Measurements from ENCODE around the gene KRT78.

The KRT78 gene

GRCh38 chr12:52824741-52825410, 23.9 kb downstream of the KRT78 start:
- DNase-seq (ENCODE audit: low read depth in 3 of 3): no peak

GRCh38 chr12:52823761-52824450, 24.9 kb downstream of the KRT78 start:
- DNase-seq (ENCODE audit: low read depth in 3 of 3): no peak

- no peak for DNase-seq (ENCODE audit: low read depth in 3 of 3)
Observed at GRCh38 chr12:52822771-52823510, 25.9 kb downstream of the KRT78 start.

GRCh38 chr12:52821826-52822660, 26.8 kb downstream of the KRT78 start:
- DNase-seq (ENCODE audit: low read depth in 3 of 3): no peak

- DNase-seq (ENCODE audit: low read depth in 3 of 3): no peak
Observed at GRCh38 chr12:52821071-52821730, 27.6 kb downstream of the KRT78 start.

GRCh38 chr12:52820521-52820920, 28.3 kb downstream of the KRT78 start:
- no peak for DNase-seq (ENCODE audit: low read depth in 3 of 3)

- DNase-seq (ENCODE audit: low read depth in 3 of 3): no peak
Observed at GRCh38 chr12:52819731-52820510, 28.9 kb downstream of the KRT78 start.

GRCh38 chr12:52818887-52819420, 29.8 kb downstream of the KRT78 start:
- DNase-seq (ENCODE audit: low read depth in 3 of 3): no peak

- DNase-seq (ENCODE audit: low read depth in 3 of 3): no peak
Observed at GRCh38 chr12:52818388-52818787, 30.4 kb downstream of the KRT78 start.

GRCh38 chr12:52817699-52818238, 31.0 kb downstream of the KRT78 start:
- DNase-seq (ENCODE audit: low read depth in 3 of 3): no peak

GRCh38 chr12:52817003-52817698, 31.6 kb downstream of the KRT78 start:
- DNase-seq (ENCODE audit: low read depth in 3 of 3): no peak

GRCh38 chr12:52815676-52816588, 32.9 kb downstream of the KRT78 start:
- DNase-seq (ENCODE audit: low read depth in 3 of 3): no peak

GRCh38 chr12:52815161-52815560, 33.6 kb downstream of the KRT78 start:
- no peak for DNase-seq (ENCODE audit: low read depth in 3 of 3)

- DNase-seq (ENCODE audit: low read depth in 3 of 3): no peak
Observed at GRCh38 chr12:52814710-52815155, 34.1 kb downstream of the KRT78 start.

- no peak for DNase-seq (ENCODE audit: low read depth in 3 of 3)
Observed at GRCh38 chr12:52813885-52814709, 34.7 kb downstream of the KRT78 start, which contains the start of gene KRT4. Gene KRT4 (minus strand): TSS chr12:52814116. CDS start chr12:52814058, 58 bp downstream.

GRCh38 chr12:52813203-52813819, 35.5 kb downstream of the KRT78 start:
- no peak for DNase-seq (ENCODE audit: low read depth in 3 of 3)

GRCh38 chr12:52812749-52813148, 36.0 kb downstream of the KRT78 start:
- no peak for DNase-seq (ENCODE audit: low read depth in 3 of 3)
